Activated CD8-positive, alpha-beta T cell treated with anti-CD3 and anti-CD28 coated beads, Interleukin-2, amount 10 ng/mL, durations not matched to agents 7 days and 5 days (primary cell): ENCODE data around the gene ALDH1L1. TPM values are rescaled to one million over a fixed set of nuclear protein-coding genes. Genes with fewer than 3 reads are reported as not detected.

Experiments
- ATAC-seq: fragments of 150-1000 bp; cut with Tn5 transposase; one replicate; pipeline ENCODE4 v1.10.0; 2021; ENCODE audit warnings: moderate library complexity
- CTCF ChIA-PET: fragments of 350-600 bp; sonication (Branson Sonifier 250); formaldehyde crosslinking; loops from one replicate; lab custom pipeline; 2021; ENCODE audit warnings: antibody characterized with exemption; lab: Charles Lee
- POLR2A ChIA-PET: fragments of 350-600 bp; sonication (Branson Sonifier 250); formaldehyde crosslinking; loops from one replicate; lab custom pipeline; 2021; ENCODE audit warnings: antibody characterized with exemption; lab: Charles Lee
- DNase-seq: peaks from one replicate; pipeline ENCODE4 v3.0.0-alpha.2; 2020
- H3K27ac Mint-ChIP-seq: one replicate; pipeline ENCODE4 v1.8.0; 2021; ENCODE audit warnings: mild to moderate bottlenecking, mixed read lengths
- H3K27me3 Mint-ChIP-seq: one replicate; pipeline ENCODE4 v1.8.0; 2021; ENCODE audit warnings: low read depth, mixed read lengths
- H3K36me3 Mint-ChIP-seq: one replicate; pipeline ENCODE4 v1.8.0; 2021; ENCODE audit warnings: low read depth, mixed read lengths
- H3K4me1 Mint-ChIP-seq: one replicate; pipeline ENCODE4 v1.8.0; 2021; ENCODE audit warnings: low read depth, mixed read lengths
- H3K4me3 Mint-ChIP-seq: one replicate; pipeline ENCODE4 v1.8.0; 2021; ENCODE audit warnings: mild to moderate bottlenecking, mixed read lengths
- H3K9me3 Mint-ChIP-seq: one replicate; pipeline ENCODE4 v1.8.0; 2022; ENCODE audit warnings: mixed read lengths; ENCODE audit not compliant: insufficient read depth
- total RNA-seq, 2 experiments: library from RNA; stranded (reverse); gene quantifications; one replicate each; pipeline ENCODE4 v1.2.3, GENCODE V29; 2021

ALDH1L1 gene
- total RNA-seq, 2 experiments from 2014 or later: not detected

GRCh38 chr3:126159476-126159875 lies 20.9 kb downstream of the ALDH1L1 start:
- H3K27me3 Mint-ChIP-seq: peaks cover 8% of the 10 kb centered on the region
- ChIA-PET POLR2A (no interaction called here), CTCF (no interaction called here)
- no peak overlapping the region for H3K4me3 Mint-ChIP-seq
- no peak overlapping the region for H3K27ac Mint-ChIP-seq
- H3K4me1 Mint-ChIP-seq: no peaks in the 10 kb centered on the region
- no peaks in the 10 kb centered on the region for H3K36me3 Mint-ChIP-seq
- no peak for DNase-seq
- H3K9me3 Mint-ChIP-seq: no peaks in the 10 kb centered on the region
- ATAC-seq: no peak

DNA sequence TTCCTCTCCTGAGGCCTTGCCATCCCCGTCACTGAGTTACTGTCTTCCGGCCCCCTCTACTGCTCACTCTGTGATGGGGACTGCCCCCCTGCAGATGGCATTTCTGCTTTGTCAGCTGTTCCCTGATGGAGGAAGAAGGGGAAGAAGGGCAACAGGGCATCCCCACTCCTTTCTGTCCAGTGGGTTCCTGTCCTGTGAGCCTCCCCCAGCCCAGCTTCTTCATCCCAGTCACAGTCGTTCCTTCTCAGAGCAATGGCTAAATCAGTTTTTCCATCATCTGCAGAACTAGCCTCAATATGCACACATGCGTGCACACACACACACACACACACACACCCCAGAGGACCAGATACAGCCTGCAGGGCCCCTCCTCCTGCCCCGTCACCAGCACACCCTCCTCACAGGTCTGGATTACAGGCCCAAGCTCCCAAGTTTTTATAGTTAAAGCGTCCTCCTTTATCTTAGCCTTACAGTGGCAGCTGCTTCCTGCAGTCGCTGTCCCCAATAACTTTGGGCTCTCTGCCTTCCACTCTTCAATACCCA lies 21.4 kb downstream of the ALDH1L1 start:
- Mint-ChIP-seq H3K36me3 (no peaks in the 10 kb centered on the region), H3K27ac (no peak overlapping the region), H3K27me3 (peaks cover 5% of the 10 kb centered on the region), H3K4me1 (no peaks in the 10 kb centered on the region), H3K9me3 (no peaks in the 10 kb centered on the region), H3K4me3 (no peak overlapping the region)
- POLR2A ChIA-PET: no interaction called here
- DNase-seq: no peak
- ATAC-seq: no peak
- CTCF ChIA-PET: no interaction called here

- CTCF ChIA-PET: no interaction called here
Observed at GRCh38 chr3:126158016-126158911, 22.1 kb downstream of the ALDH1L1 start.

GRCh38 chr3:126157083-126157768 lies 23.2 kb downstream of the ALDH1L1 start:
- ChIA-PET CTCF (no interaction called here), POLR2A (no interaction called here)
- Mint-ChIP-seq H3K4me3 (no peak overlapping the region), H3K9me3 (no peaks in the 10 kb centered on the region), H3K36me3 (no peaks in the 10 kb centered on the region), H3K4me1 (no peaks in the 10 kb centered on the region), H3K27ac (no peak overlapping the region), H3K27me3 (no peaks in the 10 kb centered on the region)
- ATAC-seq (no peak), DNase-seq (no peak)

More at GRCh38 chr3:126158016-126158911, 22.1 kb downstream of the ALDH1L1 start:
- Mint-ChIP-seq H3K4me3 (no peak overlapping the region), H3K9me3 (no peaks in the 10 kb centered on the region), H3K27ac (no peak overlapping the region), H3K36me3 (no peaks in the 10 kb centered on the region), H3K4me1 (no peaks in the 10 kb centered on the region), H3K27me3 (peaks cover 5% of the 10 kb centered on the region)
- no peak for ATAC-seq
- POLR2A ChIA-PET: no interaction called here
- DNase-seq: no peak

- Mint-ChIP-seq H3K36me3 (no peaks in the 10 kb centered on the region), H3K4me1 (no peaks in the 10 kb centered on the region), H3K9me3 (no peaks in the 10 kb centered on the region), H3K4me3 (no peak overlapping the region), H3K27ac (no peak overlapping the region), H3K27me3 (no peaks in the 10 kb centered on the region)
- DNase-seq (no peak), ATAC-seq (no peak)
- ChIA-PET CTCF (interaction anchor here (1.0 kb wide), 1 partner anchor 233 kb away, joined by 3 read pairs; no protein-coding TSS in a partner anchor), POLR2A (no interaction called here)
Observed at GRCh38 chr3:126156468-126156867, 23.9 kb downstream of the ALDH1L1 start.

- H3K27me3 Mint-ChIP-seq: no peaks in the 10 kb centered on the region
- no peak overlapping the region for H3K27ac Mint-ChIP-seq
- no peak overlapping the region for H3K4me3 Mint-ChIP-seq
- H3K36me3 Mint-ChIP-seq: no peaks in the 10 kb centered on the region
- H3K9me3 Mint-ChIP-seq: no peaks in the 10 kb centered on the region
- ChIA-PET CTCF (interaction anchor here (1.0 kb wide), 1 partner anchor 233 kb away, joined by 3 read pairs; no protein-coding TSS in a partner anchor), POLR2A (no interaction called here)
- no peak for ATAC-seq
- DNase-seq: no peak
- no peaks in the 10 kb centered on the region for H3K4me1 Mint-ChIP-seq
Observed at GRCh38 chr3:126155819-126156218, 24.6 kb downstream of the ALDH1L1 start.

DNA sequence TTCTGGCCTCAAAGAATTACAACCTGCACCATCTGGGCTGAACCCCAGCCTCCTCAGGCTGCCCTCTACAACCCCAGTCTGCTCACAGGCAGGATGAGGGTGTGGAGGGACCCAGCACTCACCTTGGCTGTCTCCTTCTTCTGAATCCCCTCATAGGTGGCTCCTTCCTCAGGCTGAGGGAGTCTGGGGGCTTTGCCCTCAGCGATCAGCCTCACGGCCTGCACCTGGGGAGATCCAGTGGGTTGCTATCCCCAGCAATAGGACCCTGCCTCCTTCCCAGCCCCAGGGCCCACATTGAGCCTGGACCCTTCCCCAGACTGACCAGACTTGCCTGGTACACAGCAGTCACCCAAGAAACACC lies 25.1 kb downstream of the ALDH1L1 start:
- DNase-seq: no peak
- no peaks in the 10 kb centered on the region for H3K27me3 Mint-ChIP-seq
- H3K4me1 Mint-ChIP-seq: no peaks in the 10 kb centered on the region
- no peak for ATAC-seq
- H3K9me3 Mint-ChIP-seq: no peaks in the 10 kb centered on the region
- ChIA-PET POLR2A (no interaction called here), CTCF (no interaction called here)
- H3K36me3 Mint-ChIP-seq: no peaks in the 10 kb centered on the region
- no peak overlapping the region for H3K27ac Mint-ChIP-seq
- H3K4me3 Mint-ChIP-seq: no peak overlapping the region

GRCh38 chr3:126154391-126155279 lies 25.8 kb downstream of the ALDH1L1 start:
- ATAC-seq (peak; percentile 24), DNase-seq (no peak)
- POLR2A ChIA-PET: no interaction called here
- H3K4me3 Mint-ChIP-seq: no peak overlapping the region
- H3K27me3 Mint-ChIP-seq: no peaks in the 10 kb centered on the region
- no peaks in the 10 kb centered on the region for H3K36me3 Mint-ChIP-seq
- no peaks in the 10 kb centered on the region for H3K9me3 Mint-ChIP-seq
- no peaks in the 10 kb centered on the region for H3K4me1 Mint-ChIP-seq
- CTCF ChIA-PET: no interaction called here
- no peak overlapping the region for H3K27ac Mint-ChIP-seq

- DNase-seq: no peak
- no peak overlapping the region for H3K4me3 Mint-ChIP-seq
- POLR2A ChIA-PET: no interaction called here
- CTCF ChIA-PET: no interaction called here
- no peak for ATAC-seq
- H3K4me1 Mint-ChIP-seq: no peaks in the 10 kb centered on the region
- H3K27ac Mint-ChIP-seq: no peak overlapping the region
- H3K36me3 Mint-ChIP-seq: no peaks in the 10 kb centered on the region
- H3K27me3 Mint-ChIP-seq: no peaks in the 10 kb centered on the region
- H3K9me3 Mint-ChIP-seq: no peaks in the 10 kb centered on the region
Observed at GRCh38 chr3:126153695-126154360, 26.6 kb downstream of the ALDH1L1 start.

GRCh38 chr3:126152901-126153694 lies 27.3 kb downstream of the ALDH1L1 start:
- H3K27ac Mint-ChIP-seq: no peak overlapping the region
- ChIA-PET POLR2A (no interaction called here), CTCF (no interaction called here)
- no peaks in the 10 kb centered on the region for H3K36me3 Mint-ChIP-seq
- H3K9me3 Mint-ChIP-seq: no peaks in the 10 kb centered on the region
- H3K4me3 Mint-ChIP-seq: no peak overlapping the region
- no peak for DNase-seq
- H3K4me1 Mint-ChIP-seq: no peaks in the 10 kb centered on the region
- ATAC-seq: no peak
- no peaks in the 10 kb centered on the region for H3K27me3 Mint-ChIP-seq
